Activated CD8-positive, alpha-beta T cell treated with anti-CD3 and anti-CD28 coated beads for 36 hours (primary cell): Measurements from ENCODE around the gene ELF4. TPM values are rescaled to one million over a fixed set of nuclear protein-coding genes. Genes with fewer than 3 reads are reported as not detected.

Experiments
- ATAC-seq: fragments of 200-7000 bp; cut with Tn5 transposase; one replicate; pipeline ENCODE4 v1.10.0; 2021; ENCODE audit warnings: mild to moderate bottlenecking, moderate library complexity
- CTCF ChIA-PET: fragments of 350-600 bp; sonication (Branson Sonifier 250); formaldehyde crosslinking; loops from one replicate; lab custom pipeline; 2021; ENCODE audit warnings: antibody characterized with exemption; lab: Charles Lee
- POLR2A ChIA-PET: fragments of 350-600 bp; sonication (Branson Sonifier 250); formaldehyde crosslinking; loops from one replicate; lab custom pipeline; 2021; ENCODE audit warnings: antibody characterized with exemption; lab: Charles Lee
- DNase-seq: peaks from one replicate; pipeline ENCODE4 v3.0.0-alpha.2; 2020
- H3K27ac Mint-ChIP-seq: one replicate; pipeline ENCODE4 v1.8.0; 2021; ENCODE audit warnings: mild to moderate bottlenecking, mixed read lengths
- H3K27me3 Mint-ChIP-seq: one replicate; pipeline ENCODE4 v1.8.0; 2021; ENCODE audit warnings: mixed read lengths
- H3K36me3 Mint-ChIP-seq: one replicate; pipeline ENCODE4 v1.8.0; 2021; ENCODE audit warnings: low read depth, mixed read lengths
- H3K4me1 Mint-ChIP-seq: one replicate; pipeline ENCODE4 v1.8.0; 2021; ENCODE audit warnings: low read depth, mixed read lengths
- H3K4me3 Mint-ChIP-seq: one replicate; pipeline ENCODE4 v1.8.0; 2021; ENCODE audit warnings: mild to moderate bottlenecking, moderate library complexity, mixed read lengths
- H3K9me3 Mint-ChIP-seq: one replicate; pipeline ENCODE4 v1.8.0; 2021; ENCODE audit warnings: mixed read lengths
- intact Hi-C: fragments of 100-400 bp; cut with micrococcal nuclease; formaldehyde crosslinking; loops from one replicate; pipeline ENCODE4 v1.10.0; 2022
- total RNA-seq, 2 experiments: library from RNA; stranded (reverse); gene quantifications; one replicate each; pipeline ENCODE4 v1.2.3, GENCODE V29; 2021
- TF ChIP-seq, protein P1 (sequence below): fragments of 200-600 bp; IDR thresholded peaks from one replicate; pipeline ENCODE4 v1.8.0; 2022; ENCODE audit warnings: antibody characterized with exemption, mild to moderate bottlenecking

ELF4 gene
- total RNA-seq, 2 experiments from 2014 or later, result 17.5 TPM

DNA sequence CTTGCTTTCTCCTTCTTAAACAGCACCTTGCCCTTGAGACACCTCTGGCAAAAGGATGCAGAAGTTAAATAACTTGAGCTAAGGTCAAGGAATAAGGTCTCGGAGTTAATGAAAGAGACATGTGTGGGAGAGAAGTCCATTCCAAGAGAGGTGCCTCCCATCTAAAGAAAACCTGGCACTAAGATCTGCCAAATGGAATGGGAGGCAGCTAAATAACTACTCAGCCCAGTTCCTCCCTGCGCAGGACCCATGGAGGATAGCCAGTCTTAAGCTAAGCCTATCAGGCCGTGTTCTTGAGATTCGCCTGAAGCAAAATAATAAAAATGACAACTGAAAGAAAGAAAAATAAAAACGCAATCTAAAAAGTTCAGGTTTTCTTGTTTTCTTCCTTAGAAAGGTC, 20.7 kb upstream of the ELF4 start:
- intact Hi-C loops, result no loop called here
- Mint-ChIP-seq H3K36me3 (peaks cover 16% of the 10 kb centered on the region), H3K27ac (no peak overlapping the region), H3K9me3 (no peaks in the 10 kb centered on the region), H3K4me1 (no peaks in the 10 kb centered on the region), H3K27me3 (no peaks in the 10 kb centered on the region), H3K4me3 (no peak overlapping the region)
- ChIA-PET CTCF (interaction anchor here (1.7 to 2.4 kb wide), 3 partner anchors 10 to 61 kb away, joined by 4 to 8 read pairs (median 5); no protein-coding TSS in a partner anchor), POLR2A (interaction anchor here (0.7 kb wide), 1 partner anchor 32 kb away, joined by 5 read pairs; no protein-coding TSS in a partner anchor)
- no peak for DNase-seq
- no peak for ATAC-seq
- TF ChIP-seq, protein P1, sequence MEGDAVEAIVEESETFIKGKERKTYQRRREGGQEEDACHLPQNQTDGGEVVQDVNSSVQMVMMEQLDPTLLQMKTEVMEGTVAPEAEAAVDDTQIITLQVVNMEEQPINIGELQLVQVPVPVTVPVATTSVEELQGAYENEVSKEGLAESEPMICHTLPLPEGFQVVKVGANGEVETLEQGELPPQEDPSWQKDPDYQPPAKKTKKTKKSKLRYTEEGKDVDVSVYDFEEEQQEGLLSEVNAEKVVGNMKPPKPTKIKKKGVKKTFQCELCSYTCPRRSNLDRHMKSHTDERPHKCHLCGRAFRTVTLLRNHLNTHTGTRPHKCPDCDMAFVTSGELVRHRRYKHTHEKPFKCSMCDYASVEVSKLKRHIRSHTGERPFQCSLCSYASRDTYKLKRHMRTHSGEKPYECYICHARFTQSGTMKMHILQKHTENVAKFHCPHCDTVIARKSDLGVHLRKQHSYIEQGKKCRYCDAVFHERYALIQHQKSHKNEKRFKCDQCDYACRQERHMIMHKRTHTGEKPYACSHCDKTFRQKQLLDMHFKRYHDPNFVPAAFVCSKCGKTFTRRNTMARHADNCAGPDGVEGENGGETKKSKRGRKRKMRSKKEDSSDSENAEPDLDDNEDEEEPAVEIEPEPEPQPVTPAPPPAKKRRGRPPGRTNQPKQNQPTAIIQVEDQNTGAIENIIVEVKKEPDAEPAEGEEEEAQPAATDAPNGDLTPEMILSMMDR, result no peak

DNA sequence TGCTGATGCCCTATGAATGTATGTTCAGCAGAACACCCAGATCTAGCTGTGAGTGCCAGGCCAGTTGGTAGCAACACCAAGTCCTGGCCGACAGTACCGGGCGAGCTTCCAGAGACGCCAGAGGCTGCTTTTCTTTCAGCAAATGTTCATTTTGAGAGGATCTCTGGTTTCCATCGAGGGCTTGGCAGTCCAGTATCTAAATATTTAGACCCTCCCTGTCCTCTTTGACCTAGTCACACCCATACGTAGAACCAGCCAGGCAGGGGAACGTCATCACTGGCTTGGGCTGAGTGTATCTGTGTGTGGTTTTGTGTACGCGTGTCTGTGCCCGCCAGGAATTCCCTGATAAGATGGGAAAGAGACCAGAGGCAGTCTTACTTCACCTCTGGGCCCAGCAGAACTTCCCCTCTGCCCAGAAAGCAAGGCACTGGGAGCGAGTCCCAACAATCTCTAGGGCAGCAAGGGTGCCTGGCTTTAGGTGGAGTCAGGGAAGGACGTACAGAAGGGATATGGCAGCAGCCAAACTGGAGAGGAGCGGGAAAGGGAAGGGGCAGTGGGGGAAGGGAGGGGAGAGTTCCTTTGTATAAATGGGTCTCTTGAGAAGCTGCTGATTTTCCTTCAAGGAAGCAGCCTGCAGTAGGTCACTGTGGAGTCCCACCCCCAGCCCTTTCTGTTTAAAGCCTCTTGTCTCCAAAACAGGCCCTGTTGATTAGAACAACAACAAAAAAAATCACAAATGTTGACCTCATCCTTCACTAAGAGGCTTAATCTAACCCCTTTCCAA, 15.0 kb upstream of the ELF4 start:
- no peak for DNase-seq
- Mint-ChIP-seq H3K36me3 (peaks cover 12% of the 10 kb centered on the region), H3K4me1 (peaks cover under 1% of the 10 kb centered on the region), H3K27me3 (no peaks in the 10 kb centered on the region), H3K9me3 (no peaks in the 10 kb centered on the region), H3K4me3 (no peak overlapping the region), H3K27ac (no peak overlapping the region)
- CTCF ChIA-PET, result interaction anchor here (0.6 kb wide), 1 partner anchor 46 kb away, joined by 3 read pairs; no protein-coding TSS in a partner anchor
- TF ChIP-seq, protein P1, result no peak
- ATAC-seq, result no peak
- intact Hi-C loops, result no loop called here
- POLR2A ChIA-PET, result interaction anchor here (0.6 kb wide), 1 partner anchor 88 kb away, joined by 4 read pairs; no protein-coding TSS in a partner anchor

DNA sequence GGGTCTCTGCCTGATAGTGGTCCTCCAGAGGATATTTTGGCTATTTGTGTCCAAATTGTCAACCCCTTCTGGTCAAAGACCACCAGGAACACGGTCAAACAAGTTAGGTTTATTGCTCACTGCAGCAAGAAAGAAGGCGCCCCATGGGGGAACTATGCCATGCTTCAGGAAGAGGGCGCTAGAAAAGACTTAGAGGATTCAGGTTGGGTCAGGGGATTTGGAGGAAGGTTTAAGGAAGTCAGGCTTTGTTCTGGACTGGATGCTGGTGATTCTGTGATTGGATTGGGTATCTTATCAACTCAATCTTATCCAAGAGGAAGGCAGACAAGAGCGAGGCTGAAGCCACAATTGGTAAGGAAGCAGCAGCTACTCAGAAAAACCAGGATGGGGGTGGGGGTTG, 14.3 kb upstream of the ELF4 start:
- POLR2A ChIA-PET, result no interaction called here
- Mint-ChIP-seq H3K36me3 (peaks cover 12% of the 10 kb centered on the region), H3K27ac (no peak overlapping the region), H3K9me3 (no peaks in the 10 kb centered on the region), H3K27me3 (no peaks in the 10 kb centered on the region), H3K4me1 (peaks cover 8% of the 10 kb centered on the region), H3K4me3 (no peak overlapping the region)
- intact Hi-C loops, result no loop called here
- ATAC-seq, result no peak
- CTCF ChIA-PET, result no interaction called here
- TF ChIP-seq, protein P1, result no peak
- DNase-seq, result no peak

DNA sequence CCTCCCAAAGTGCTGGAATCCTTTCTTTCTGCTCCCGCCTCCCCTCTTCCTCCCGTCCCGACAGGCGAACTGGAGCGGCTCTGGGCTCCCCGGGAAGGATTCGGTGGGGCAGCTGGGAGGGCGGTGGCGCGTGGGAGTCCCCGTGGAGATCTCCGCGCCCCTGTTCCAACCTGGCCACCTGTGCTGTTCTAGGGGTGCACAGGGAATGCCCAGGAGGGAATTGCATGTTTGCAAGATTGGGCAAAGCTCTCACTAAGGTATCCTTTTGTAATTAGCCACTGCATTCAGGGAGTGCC, 11.2 kb upstream of the ELF4 start:
- no peaks in the 10 kb centered on the region for H3K27me3 Mint-ChIP-seq
- H3K36me3 Mint-ChIP-seq, result peaks cover 2% of the 10 kb centered on the region
- ChIA-PET POLR2A (interaction anchor here (1.2 to 4.3 kb wide), 3 partner anchors 34 to 40 kb away, joined by 3 to 26 read pairs (median 9); no protein-coding TSS in a partner anchor), CTCF (interaction anchor here (0.8 to 5.5 kb wide), 10 partner anchors 10 to 74 kb away, joined by 3 to 87 read pairs (median 4); no protein-coding TSS in a partner anchor)
- no peaks in the 10 kb centered on the region for H3K9me3 Mint-ChIP-seq
- ATAC-seq (no peak), DNase-seq (no peak)
- H3K27ac Mint-ChIP-seq, result no peak overlapping the region
- intact Hi-C loops, result loop anchor here (2.0 kb wide), 1 partner anchor 39 kb away; no protein-coding TSS in a partner anchor
- TF ChIP-seq, protein P1, result no peak
- peaks cover 22% of the 10 kb centered on the region for H3K4me1 Mint-ChIP-seq
- peak overlapping the region; percentile 59 for H3K4me3 Mint-ChIP-seq
